Gastroesophageal sphincter (tissue), 4 donors: Measurements from ENCODE around the gene EMILIN1. TPM values are rescaled to one million over a fixed set of nuclear protein-coding genes. Genes with fewer than 3 reads are reported as not detected.
"Not testable (repeated sequence)": the region's sequence is repeated elsewhere in the genome, so short reads cannot be mapped to it uniquely, and the experiment has no call there.

Experiments used
- ATAC-seq: fragments of 150-250 bp; one replicate; pipeline ENCODE4 v1.9.1; 2016; ENCODE audit warnings: mild to moderate bottlenecking, moderate library complexity
- H3K27ac ChIP-seq, 4 donors: fragments of 200-600 bp; sonication (generic) in 3 of 4; 1 replicate in 3 of 4; 2 replicates in 1 of 4; pipeline ENCODE4 v1.5.1; 2016 to 2019
- H3K27me3 ChIP-seq: fragments of 200-600 bp; sonication (generic); one replicate; pipeline ENCODE4 v1.5.1; 2019
- H3K36me3 ChIP-seq, 2 donors: fragments of 200-600 bp; sonication (generic); one replicate each; pipeline ENCODE4 v1.5.1; 2019; ENCODE audit warnings: control low read depth in 1 of 2
- H3K4me1 ChIP-seq, 3 donors: fragments of 200-600 bp; sonication (generic); 1 replicate in 2 of 3; 2 replicates in 1 of 3; pipeline ENCODE4 v1.5.1; 2016 to 2019; ENCODE audit warnings: control low read depth in 2 of 3
- H3K4me3 ChIP-seq, 2 donors: fragments of 200-600 bp; sonication (generic); one replicate each; pipeline ENCODE4 v1.5.1; 2019; ENCODE audit warnings: mild to moderate bottlenecking in 1 of 2, moderate library complexity in 1 of 2
- H3K9me3 ChIP-seq, 3 donors: fragments of 200-600 bp; sonication (generic); one replicate each; pipeline ENCODE4 v1.5.1; 2017 to 2019; ENCODE audit warnings: control low read depth in 2 of 3
- CTCF ChIP-seq, 4 experiments: fragments of 200-600 bp in 2 of 4; fragments of 450-650 bp in 2 of 4; sonication (generic) in 1 of 4; IDR thresholded peaks; one replicate each; pipeline ENCODE4 v1.5.1; 2017 to 2019; ENCODE audit warnings: antibody characterized with exemption in 4 of 4, mild to moderate bottlenecking in 2 of 4, moderate library complexity in 2 of 4
- EP300 ChIP-seq: sonication (generic); formaldehyde crosslinking; IDR thresholded peaks from one replicate; pipeline ENCODE4 v1.6.1; 2017; ENCODE audit warnings: antibody characterized with exemption, mild to moderate bottlenecking
- POLR2A ChIP-seq, 2 donors: fragments of 450-650 bp; IDR thresholded peaks; one replicate each; pipeline ENCODE4 v1.6.1; 2017; ENCODE audit warnings: antibody characterized with exemption in 2 of 2, mild to moderate bottlenecking in 2 of 2, moderate library complexity in 1 of 2
- POLR2AphosphoS5 ChIP-seq: sonication (generic); formaldehyde crosslinking; IDR thresholded peaks from one replicate; pipeline ENCODE4 v1.6.1; 2017; ENCODE audit warnings: antibody characterized with exemption
- whole genome bisulfite sequencing, 2 donors: methylation state at CpG; one replicate each; pipeline ENCODE4 v1.1.5; 2018; ENCODE audit warnings: low coverage in 1 of 2; 5-methylcytosine and 5-hydroxymethylcytosine counted together
- total RNA-seq, 4 donors: library from RNA; depleted of rRNA; stranded (reverse); fragments of >200 nt; gene quantifications; one replicate each; pipeline ENCODE4 v1.1.0, GENCODE V29; 2016

Gene EMILIN1
- total RNA-seq, 4 donors from 2014 or later = 94.1 to 257 (median 174) TPM

GRCh38 chr2:27074738-27075565, 3.5 kb upstream of the EMILIN1 start:
- no peaks in the 10 kb centered on the region for H3K9me3 ChIP-seq
- peak overlapping the region; percentile 21 to 98 (median 96) for H3K27ac ChIP-seq
- no peak for ATAC-seq
- no peak overlapping the region for H3K4me3 ChIP-seq
- H3K4me1 ChIP-seq = peaks cover 3 to 91% (median 33%) of the 10 kb centered on the region in 3 donors
- H3K27me3 ChIP-seq = no peaks in the 10 kb centered on the region
- TF ChIP-seq POLR2AphosphoS5 = no peak
- no peak for TF ChIP-seq CTCF (IDR thresholded peaks at IDR 0.05)
- TF ChIP-seq POLR2A (IDR thresholded peaks at IDR 0.05) = no peak
- no peak for TF ChIP-seq EP300
- peaks cover 0 to 4% of the 10 kb centered on the region in 2 donors for H3K36me3 ChIP-seq
- whole genome bisulfite sequencing, 2 donors = 29 to 47% methylated on average over 3 to 4 of the region's 4 CpGs

DNA sequence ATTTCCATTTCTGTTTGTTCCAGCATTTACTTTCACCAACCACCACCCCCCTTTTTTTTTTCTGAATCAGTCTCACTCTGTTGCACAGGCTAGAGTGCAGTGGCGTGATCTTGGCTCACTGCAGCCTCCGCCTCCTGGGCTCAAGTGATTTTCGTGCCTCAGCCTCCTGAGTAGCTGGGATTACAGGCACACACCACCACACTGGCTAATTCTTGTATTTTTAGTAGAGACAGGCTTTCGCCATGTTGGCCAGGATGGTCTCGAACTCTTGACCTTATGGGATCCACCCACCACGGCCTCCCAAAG, 2.9 kb upstream of the EMILIN1 start:
- ATAC-seq, H3K27me3 ChIP-seq, H3K9me3 ChIP-seq, H3K4me3 ChIP-seq, H3K36me3 ChIP-seq: not testable (repeated sequence)
- Histone ChIP-seq H3K27ac (peak overlapping the region in 3 of 4 donors; percentile 96 to 98 (median 97)), H3K4me1 (peaks cover 0 to 91% (median 33%) of the 10 kb centered on the region in 3 donors)
- WGBS, 2 donors = 17 to 75% methylated on average over 1 to 4 of the region's 6 CpGs

GRCh38 chr2:27076323-27076722, 2.1 kb upstream of the EMILIN1 start:
- no peak for TF ChIP-seq CTCF (IDR thresholded peaks at IDR 0.05)
- TF ChIP-seq POLR2AphosphoS5 = no peak
- TF ChIP-seq POLR2A (IDR thresholded peaks at IDR 0.05) = no peak
- TF ChIP-seq EP300 = no peak
- H3K36me3 ChIP-seq = no peaks in the 10 kb centered on the region
- no peaks in the 10 kb centered on the region for H3K9me3 ChIP-seq
- ATAC-seq = no peak
- peak overlapping the region in 3 of 4 donors; percentile 96 to 98 (median 97) for H3K27ac ChIP-seq
- peaks cover 0 to 93% (median 34%) of the 10 kb centered on the region in 3 donors for H3K4me1 ChIP-seq
- H3K27me3 ChIP-seq = no peaks in the 10 kb centered on the region
- WGBS, 2 donors = 61 to 89% methylated on average over 4 of the region's 4 CpGs
- H3K4me3 ChIP-seq = no peak overlapping the region

- 22 to 26% methylated on average over 3 to 4 of the region's 7 CpGs for WGBS, 2 donors
- TF ChIP-seq POLR2AphosphoS5 = no peak
- ATAC-seq = no peak
- Histone ChIP-seq H3K4me1 (peaks cover 2 to 98% (median 43%) of the 10 kb centered on the region in 3 donors), H3K27me3 (no peaks in the 10 kb centered on the region), H3K4me3 (no peak overlapping the region), H3K36me3 (peaks cover 0 to 6% of the 10 kb centered on the region in 2 donors), H3K9me3 (no peaks in the 10 kb centered on the region), H3K27ac (peak overlapping the region; percentile 93 to 98 (median 96))
Measured at GRCh38 chr2:27077231-27077630, 1.2 kb upstream of the EMILIN1 start.

DNA sequence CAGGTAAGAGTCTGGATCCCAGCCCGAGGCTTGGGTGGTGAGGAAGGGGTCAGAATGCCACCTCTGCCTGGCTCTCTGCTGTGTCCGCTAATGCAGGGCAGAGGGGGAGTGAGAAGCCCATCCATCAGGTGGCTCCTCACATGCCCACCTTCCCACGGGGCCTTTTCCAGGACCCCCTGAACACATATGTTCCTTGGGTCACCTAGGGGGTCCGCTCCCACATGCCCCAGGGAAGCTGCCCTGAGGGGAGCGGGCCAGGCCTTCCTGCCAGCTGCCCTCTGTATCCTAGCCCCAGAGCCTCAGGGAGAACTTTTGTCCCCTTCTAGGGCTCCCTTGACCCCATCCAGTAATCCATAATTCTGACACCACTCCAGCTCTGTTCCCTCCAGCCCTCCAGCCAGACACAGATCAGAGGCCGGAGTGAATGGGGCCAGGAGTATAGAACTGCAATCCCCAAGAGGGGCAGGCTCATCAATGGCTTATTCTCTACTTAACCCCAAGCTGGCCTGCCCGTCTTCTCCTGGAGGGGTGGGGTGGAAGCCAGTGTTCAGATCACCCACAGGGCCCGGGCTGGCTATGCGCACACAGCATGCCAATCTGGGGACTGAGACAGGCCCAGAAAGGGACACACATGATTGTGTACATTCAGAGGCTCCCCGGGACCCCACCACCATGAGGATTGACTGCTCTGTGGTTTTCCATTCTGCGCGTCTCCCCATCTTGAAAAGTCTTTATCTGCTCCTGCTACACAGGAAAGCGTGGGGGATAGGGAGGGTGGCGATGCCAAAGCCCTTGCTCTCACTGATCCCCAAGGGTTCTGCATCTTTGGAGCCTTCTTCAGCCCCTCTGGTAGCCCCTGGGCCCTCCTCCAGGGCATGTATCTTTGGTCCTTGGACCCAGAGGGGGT, 1.1 kb downstream of the EMILIN1 start:
- H3K9me3 ChIP-seq = no peaks in the 10 kb centered on the region
- ATAC-seq = no peak
- H3K36me3 ChIP-seq = peaks cover 0 to 19% of the 10 kb centered on the region in 2 donors
- no peaks in the 10 kb centered on the region for H3K27me3 ChIP-seq
- H3K4me1 ChIP-seq = peaks cover 2 to 98% (median 43%) of the 10 kb centered on the region in 3 donors
- H3K4me3 ChIP-seq = peak overlapping the region; percentile 63 to 81
- peak overlapping the region; percentile 93 to 98 (median 96) for H3K27ac ChIP-seq
- WGBS, 2 donors = 23% methylated on average over 6 of the region's 14 CpGs; no CpG with 5 or more reads in 1 of the 2 donors
- TF ChIP-seq CTCF (IDR thresholded peaks at IDR 0.05) = no peak
- no peak for TF ChIP-seq POLR2AphosphoS5
- no peak for TF ChIP-seq EP300
- no peak for TF ChIP-seq POLR2A (IDR thresholded peaks at IDR 0.05)
